Measurements from ENCODE around the gene ITFG2.
"Not testable (repeated sequence)": the region's sequence is repeated elsewhere in the genome, so short reads cannot be mapped to it uniquely, and the experiment has no call there.

Gene ITFG2

GRCh38 chr12:2812290-2813213, at the start of gene ITFG2:
ITFG2 (plus strand) TSS chr12:2812668; CDS start chr12:2812761, 93 bp downstream.
- peak; percentile 94 for FAIRE-seq

GRCh38 chr12:2764398-2764797, 48.1 kb upstream of the ITFG2 start:
- FAIRE-seq = no peak

GRCh38 chr12:2765052-2765451, 47.4 kb upstream of the ITFG2 start:
- FAIRE-seq = no peak

- no peak for FAIRE-seq
Measured at GRCh38 chr12:2765608-2766007, 46.9 kb upstream of the ITFG2 start.

- FAIRE-seq = no peak
Measured at GRCh38 chr12:2768224-2768961, 44.1 kb upstream of the ITFG2 start.

GRCh38 chr12:2769866-2770533, 42.5 kb upstream of the ITFG2 start:
- no peak for FAIRE-seq

- FAIRE-seq = not testable (repeated sequence)
Measured at GRCh38 chr12:2770544-2770943, 41.9 kb upstream of the ITFG2 start.

GRCh38 chr12:2772370-2772769, 40.1 kb upstream of the ITFG2 start:
- FAIRE-seq = no peak

- FAIRE-seq = no peak
Measured at GRCh38 chr12:2773199-2773875, 39.1 kb upstream of the ITFG2 start.

- FAIRE-seq = no peak
Measured at GRCh38 chr12:2775431-2775830, 37.0 kb upstream of the ITFG2 start.

GRCh38 chr12:2776129-2776806, 36.2 kb upstream of the ITFG2 start:
- FAIRE-seq = no peak

- FAIRE-seq = no peak
Measured at GRCh38 chr12:2779281-2779680, 33.2 kb upstream of the ITFG2 start.

- no peak for FAIRE-seq
Measured at GRCh38 chr12:2783936-2784600, 28.4 kb upstream of the ITFG2 start.

GRCh38 chr12:2785017-2785416, 27.5 kb upstream of the ITFG2 start:
- FAIRE-seq = no peak

- no peak for FAIRE-seq
Measured at GRCh38 chr12:2791089-2791488, 21.4 kb upstream of the ITFG2 start.

GRCh38 chr12:2792671-2793500, 19.6 kb upstream of the ITFG2 start:
- no peak for FAIRE-seq

- no peak for FAIRE-seq
Measured at GRCh38 chr12:2793561-2793960, 18.9 kb upstream of the ITFG2 start.

- FAIRE-seq = no peak
Measured at GRCh38 chr12:2794191-2794735, 18.2 kb upstream of the ITFG2 start.

- FAIRE-seq = no peak
Measured at GRCh38 chr12:2794736-2795289, 17.7 kb upstream of the ITFG2 start, which contains the start of gene FKBP4. FKBP4 (plus strand) TSS chr12:2794970; CDS start chr12:2795140, 170 bp downstream.

All from endometrium (tissue), 2 donors.